Measurements from ENCODE around the gene IDH2. TPM values are rescaled to one million over a fixed set of nuclear protein-coding genes. Genes with fewer than 3 reads are reported as not detected.

IDH2 gene
- total and polyA plus RNA-seq, 2 donors (not counting 3 experiments of a cell fraction or from before 2014, with no cell fraction given), result 123 to 127 TPM

- no peak for TF ChIP-seq GATA2 (IDR thresholded peaks at IDR 0.05; ENCODE audit: insufficient read depth, insufficient read length, low read depth, low read length)
- TF ChIP-seq EZH2 (IDR thresholded peaks at IDR 0.05; ENCODE audit: borderline replicate concordance, low read depth, low read length, severe bottlenecking), result no peak
- TF ChIP-seq MYC (IDR thresholded peaks at IDR 0.05; ENCODE audit: low read depth, low read length), result no peak
- TF ChIP-seq, protein P1, sequence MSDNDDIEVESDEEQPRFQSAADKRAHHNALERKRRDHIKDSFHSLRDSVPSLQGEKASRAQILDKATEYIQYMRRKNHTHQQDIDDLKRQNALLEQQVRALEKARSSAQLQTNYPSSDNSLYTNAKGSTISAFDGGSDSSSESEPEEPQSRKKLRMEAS (IDR thresholded peaks at IDR 0.05; ENCODE audit: insufficient read depth, insufficient read length), result no peak
- no peaks in the 10 kb centered on the region for H4K20me1 ChIP-seq (replicated peaks; ENCODE audit: control insufficient read depth, extremely low read depth, insufficient read depth, low read length)
- BruUV-seq (replicated peaks), result no TSS peak
- H3K79me2 ChIP-seq (ENCODE audit: control insufficient read depth, insufficient read depth, low read length), result no peaks in the 10 kb centered on the region
- no peak overlapping the region for H3K4me2 ChIP-seq (ENCODE audit: insufficient read depth, low read length)
- H2AFZ ChIP-seq (ENCODE audit: low read depth, low read length), result no peak overlapping the region
- FAIRE-seq (no peak), DNase-seq (ENCODE audit: low read depth, low spot score) (no peak)
- no peaks in the 10 kb centered on the region for H3K4me1 ChIP-seq (ENCODE audit: control insufficient read depth, extremely low read depth, insufficient read depth, low read length)
- dilution Hi-C loops (cut with MboI; ENCODE audit: extremely low pct_ligation_motif_present, low sequenced_read_pairs) (no loop called here), intact Hi-C loops (cut with micrococcal nuclease) (no loop called here)
- no peaks in the 10 kb centered on the region for H3K9me1 ChIP-seq (replicated peaks; ENCODE audit: control insufficient read depth, extremely low read depth, insufficient read depth, low read length)
- H3K9me3 ChIP-seq (replicated peaks; ENCODE audit: control insufficient read depth, insufficient read depth, low read length), result no peaks in the 10 kb centered on the region
- ChIA-PET CTCF (no interaction called here), POLR2A (no interaction called here)
- no peaks in the 10 kb centered on the region for H3K36me3 ChIP-seq (ENCODE audit: control insufficient read depth in 2 of 2, extremely low read depth in 1 of 2, insufficient read depth in 2 of 2, low read length in 2 of 2)
- no peak overlapping the region for H3K27ac ChIP-seq (ENCODE audit: insufficient read depth, low read depth, low read length)
- no peak overlapping the region for H3K4me3 ChIP-seq (replicated peaks in 1 of 3; ENCODE audit: insufficient read depth in 1 of 3, low read depth in 1 of 3, low read length in 3 of 3)
- H3K27me3 ChIP-seq (ENCODE audit: control insufficient read depth in 2 of 2, insufficient read depth in 2 of 2, low read length in 2 of 2), result peaks cover 0 to 13% of the 10 kb centered on the region in 2 experiments
- H3K9ac ChIP-seq (replicated peaks; ENCODE audit: extremely low read depth, insufficient read depth, low read length), result no peak overlapping the region
Measured at GRCh38 chr15:90130291-90130690, 28.0 kb upstream of the IDH2 start.

DNA sequence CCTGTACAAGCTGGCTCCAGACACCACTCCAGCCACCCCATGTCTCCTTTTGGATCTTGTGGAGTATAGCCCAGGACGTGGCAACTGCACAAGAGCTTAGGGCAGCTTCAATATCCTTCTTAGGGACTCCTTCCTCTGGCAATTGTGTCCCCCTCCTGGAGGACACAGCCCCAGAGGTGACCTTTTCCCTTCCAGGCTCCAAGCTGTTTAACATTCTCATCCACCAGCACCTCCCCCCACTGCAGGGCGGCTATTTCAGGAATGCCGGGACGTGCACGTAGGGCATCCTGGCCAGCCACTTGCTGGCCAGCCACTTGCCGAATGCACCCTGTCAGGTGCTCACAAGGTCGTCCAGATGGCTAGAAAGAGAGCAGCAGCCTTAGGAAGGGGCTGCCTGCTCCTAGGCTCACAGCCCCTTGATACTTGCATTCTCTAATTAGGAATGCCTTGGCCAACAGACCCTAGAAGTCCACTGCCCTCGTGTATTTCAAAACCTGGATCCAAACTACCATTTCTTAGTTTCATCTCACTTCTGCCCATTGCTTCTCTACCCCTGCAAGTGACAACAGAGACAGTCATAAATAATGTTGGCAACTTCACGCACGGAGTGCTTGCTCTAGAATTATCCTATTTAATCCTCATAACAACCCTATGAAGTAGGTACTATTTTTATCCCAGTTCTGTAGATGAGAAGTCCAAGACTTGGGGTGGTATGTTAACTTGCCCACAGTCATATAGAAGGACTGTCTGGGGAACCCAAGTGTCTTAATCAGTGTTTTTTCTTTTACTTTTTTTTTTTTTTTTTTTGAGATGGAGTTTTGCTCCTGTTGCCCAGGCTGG lies 24.5 kb upstream of the IDH2 start:
- Histone ChIP-seq H3K27me3 (ENCODE audit: control insufficient read depth in 2 of 2, insufficient read depth in 2 of 2, low read length in 2 of 2) (peaks cover 0 to 10% of the 10 kb centered on the region in 2 experiments), H3K79me2 (ENCODE audit: control insufficient read depth, insufficient read depth, low read length) (no peaks in the 10 kb centered on the region), H3K36me3 (ENCODE audit: control insufficient read depth in 2 of 2, extremely low read depth in 1 of 2, insufficient read depth in 2 of 2, low read length in 2 of 2) (no peaks in the 10 kb centered on the region), H3K4me3 (replicated peaks in 1 of 3; ENCODE audit: insufficient read depth in 1 of 3, low read depth in 1 of 3, low read length in 3 of 3) (no peak overlapping the region), H3K9me1 (replicated peaks; ENCODE audit: control insufficient read depth, extremely low read depth, insufficient read depth, low read length) (no peaks in the 10 kb centered on the region), H4K20me1 (replicated peaks; ENCODE audit: control insufficient read depth, extremely low read depth, insufficient read depth, low read length) (no peaks in the 10 kb centered on the region), H3K27ac (ENCODE audit: insufficient read depth, low read depth, low read length) (no peak overlapping the region), H3K4me2 (ENCODE audit: insufficient read depth, low read length) (no peak overlapping the region), H3K4me1 (ENCODE audit: control insufficient read depth, extremely low read depth, insufficient read depth, low read length) (no peaks in the 10 kb centered on the region), H3K9ac (replicated peaks; ENCODE audit: extremely low read depth, insufficient read depth, low read length) (no peak overlapping the region), H3K9me3 (replicated peaks; ENCODE audit: control insufficient read depth, insufficient read depth, low read length) (no peaks in the 10 kb centered on the region), H2AFZ (ENCODE audit: low read depth, low read length) (no peak overlapping the region)
- DNase-seq (ENCODE audit: low read depth, low spot score) (no peak), FAIRE-seq (no peak)
- ChIA-PET CTCF (no interaction called here), POLR2A (no interaction called here)
- intact Hi-C loops (cut with micrococcal nuclease), result no loop called here
- dilution Hi-C loops (cut with MboI; ENCODE audit: extremely low pct_ligation_motif_present, low sequenced_read_pairs), result no loop called here
- no TSS peak for BruUV-seq (replicated peaks)
- TF ChIP-seq EZH2 (IDR thresholded peaks at IDR 0.05; ENCODE audit: borderline replicate concordance, low read depth, low read length, severe bottlenecking) (no peak), POLR2A (IDR thresholded peaks at IDR 0.05; ENCODE audit: low read depth, low read length) (no peak), POLR2AphosphoS5 (IDR thresholded peaks at IDR 0.05; ENCODE audit: insufficient read depth, low read depth, low read length) (no peak), FOS (IDR thresholded peaks at IDR 0.05; ENCODE audit: borderline replicate concordance, insufficient read depth, low read length) (no peak), MYC (IDR thresholded peaks at IDR 0.05; ENCODE audit: low read depth, low read length) (no peak), JUN (IDR thresholded peaks at IDR 0.05; ENCODE audit: borderline replicate concordance, insufficient read depth, insufficient read length, low read depth) (no peak), CTCF (IDR thresholded peaks at IDR 0.05; ENCODE audit: extremely low read depth in 1 of 2, insufficient read depth in 1 of 2, low read depth in 1 of 2, low read length in 2 of 2) (no peak), GATA2 (IDR thresholded peaks at IDR 0.05; ENCODE audit: insufficient read depth, insufficient read length, low read depth, low read length) (no peak)
- TF ChIP-seq, protein P1 (IDR thresholded peaks at IDR 0.05; ENCODE audit: insufficient read depth, insufficient read length), result no peak

Measured in endothelial cell of umbilical vein (primary cell).